NB4 (cell line): ENCODE results near the gene EEF1AKMT2.

Experiments used
- DNase-seq: peaks from one replicate; pipeline ENCODE4 v3.0.0; 2010; ENCODE audit warnings: low read depth
- H3K4me3 ChIP-seq: one replicate; pipeline ENCODE4 v1.5.1; 2011; ENCODE audit warnings: mild to moderate bottlenecking, low read depth, low read length, moderate library complexity
- MYC ChIP-seq: IDR thresholded peaks from 2 replicates; pipeline ENCODE4 v1.6.1; 2011; ENCODE audit warnings: low read depth, low read length
- POLR2A ChIP-seq: IDR thresholded peaks from 2 replicates; pipeline ENCODE4 v1.6.1; 2011; ENCODE audit warnings: mild to moderate bottlenecking; ENCODE audit not compliant: insufficient read length; ENCODE audit errors: extremely low read depth
- TF ChIP-seq, protein P1 (sequence below): IDR thresholded peaks from one replicate; pipeline ENCODE4 v1.5.1; 2012; ENCODE audit warnings: low read depth, low read length
- TF ChIP-seq, protein P2 (sequence below): IDR thresholded peaks from 2 replicates; pipeline ENCODE4 v1.6.1; 2011; ENCODE audit warnings: low read depth, low read length

Gene EEF1AKMT2

DNA sequence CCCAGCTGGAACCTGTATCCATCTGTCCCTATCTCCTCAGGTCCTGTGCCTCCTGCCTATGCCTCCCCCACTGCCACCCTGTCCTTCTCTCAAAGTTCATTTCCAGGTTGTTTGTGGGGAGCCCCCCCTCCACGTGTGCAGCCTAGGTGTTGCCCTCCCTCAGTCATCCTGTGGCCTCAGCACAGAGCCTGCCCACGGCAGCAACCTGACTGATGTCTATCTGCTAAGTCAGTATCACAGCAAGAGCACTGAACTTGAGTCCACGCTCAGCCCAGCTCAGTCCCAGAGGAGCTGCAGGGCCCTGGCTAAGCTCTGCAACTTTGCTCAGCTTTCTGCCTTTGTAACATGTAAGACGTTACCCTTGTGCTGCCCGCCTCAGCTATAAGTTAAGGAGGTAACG is 76.2 kb downstream of the EEF1AKMT2 start:
- H3K4me3 ChIP-seq = no peak overlapping the region
- no peak for DNase-seq
- TF ChIP-seq, protein P1, sequence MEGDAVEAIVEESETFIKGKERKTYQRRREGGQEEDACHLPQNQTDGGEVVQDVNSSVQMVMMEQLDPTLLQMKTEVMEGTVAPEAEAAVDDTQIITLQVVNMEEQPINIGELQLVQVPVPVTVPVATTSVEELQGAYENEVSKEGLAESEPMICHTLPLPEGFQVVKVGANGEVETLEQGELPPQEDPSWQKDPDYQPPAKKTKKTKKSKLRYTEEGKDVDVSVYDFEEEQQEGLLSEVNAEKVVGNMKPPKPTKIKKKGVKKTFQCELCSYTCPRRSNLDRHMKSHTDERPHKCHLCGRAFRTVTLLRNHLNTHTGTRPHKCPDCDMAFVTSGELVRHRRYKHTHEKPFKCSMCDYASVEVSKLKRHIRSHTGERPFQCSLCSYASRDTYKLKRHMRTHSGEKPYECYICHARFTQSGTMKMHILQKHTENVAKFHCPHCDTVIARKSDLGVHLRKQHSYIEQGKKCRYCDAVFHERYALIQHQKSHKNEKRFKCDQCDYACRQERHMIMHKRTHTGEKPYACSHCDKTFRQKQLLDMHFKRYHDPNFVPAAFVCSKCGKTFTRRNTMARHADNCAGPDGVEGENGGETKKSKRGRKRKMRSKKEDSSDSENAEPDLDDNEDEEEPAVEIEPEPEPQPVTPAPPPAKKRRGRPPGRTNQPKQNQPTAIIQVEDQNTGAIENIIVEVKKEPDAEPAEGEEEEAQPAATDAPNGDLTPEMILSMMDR = no peak
- TF ChIP-seq POLR2A = no peak
- TF ChIP-seq, protein P2, sequence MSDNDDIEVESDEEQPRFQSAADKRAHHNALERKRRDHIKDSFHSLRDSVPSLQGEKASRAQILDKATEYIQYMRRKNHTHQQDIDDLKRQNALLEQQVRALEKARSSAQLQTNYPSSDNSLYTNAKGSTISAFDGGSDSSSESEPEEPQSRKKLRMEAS = no peak
- TF ChIP-seq MYC = no peak

DNA sequence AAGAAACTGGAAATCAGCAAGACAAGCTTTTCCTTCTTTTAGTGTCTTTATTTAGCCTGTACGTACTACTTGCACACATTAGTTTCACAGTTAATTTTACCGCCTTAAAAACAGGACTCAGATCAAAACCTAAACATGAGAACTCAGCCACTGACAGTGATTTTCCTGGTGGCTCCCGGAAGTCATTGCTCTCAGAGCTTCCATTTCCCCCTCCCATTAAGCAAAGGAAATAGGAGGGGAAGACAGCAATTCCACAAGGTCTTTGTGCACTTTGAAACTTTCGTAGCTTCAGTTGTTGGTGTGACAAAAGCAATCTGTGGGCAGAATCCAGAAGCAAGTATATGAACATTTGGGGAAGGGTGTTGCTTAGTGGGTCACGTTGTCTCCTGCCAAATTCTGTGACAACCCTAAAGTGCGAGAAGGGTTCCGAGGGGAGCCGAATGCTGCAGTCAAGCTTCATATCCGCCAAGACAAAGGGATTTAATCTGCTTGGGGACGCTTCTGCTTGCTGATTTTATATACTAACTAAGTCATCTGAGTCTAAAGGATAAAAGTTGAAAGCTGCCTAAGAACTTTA is 77.9 kb downstream of the EEF1AKMT2 start:
- no peak for TF ChIP-seq POLR2A
- TF ChIP-seq, protein P1 = no peak
- TF ChIP-seq, protein P2 = no peak
- no peak for TF ChIP-seq MYC
- H3K4me3 ChIP-seq = no peak overlapping the region
- DNase-seq = no peak

DNA sequence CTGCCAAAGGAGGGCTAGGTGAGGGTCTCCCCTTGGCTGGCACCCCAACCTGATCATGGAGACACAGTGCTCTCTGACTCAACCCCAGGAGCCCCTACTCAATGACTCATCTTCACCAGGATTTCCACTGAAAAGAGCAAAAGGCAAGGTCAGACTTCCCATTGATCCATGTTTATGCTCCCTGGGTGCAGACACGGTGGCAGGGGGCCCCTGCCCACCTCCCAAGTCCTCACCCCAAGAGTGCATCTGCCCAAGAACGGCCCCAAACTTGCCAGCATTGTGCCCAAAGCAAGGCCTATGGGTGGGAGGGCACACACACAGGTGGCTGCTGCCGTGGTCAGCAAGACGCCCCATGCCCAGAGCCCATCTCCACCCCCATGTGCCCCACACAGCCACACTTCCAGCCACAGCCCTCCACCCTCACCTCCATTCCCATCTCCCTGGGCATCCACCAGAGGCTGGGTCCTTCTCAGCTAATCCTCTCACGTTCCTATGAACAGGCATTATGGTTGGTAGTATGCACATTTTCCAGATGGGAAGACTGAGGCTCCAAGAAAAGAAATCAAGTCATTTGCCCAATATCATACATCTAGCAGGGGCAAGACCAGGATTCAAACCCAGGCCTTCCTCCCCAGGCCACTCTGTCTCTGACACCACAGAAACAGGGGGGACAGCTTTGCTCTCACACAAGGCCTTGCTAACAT is 78.8 kb downstream of the EEF1AKMT2 start:
- TF ChIP-seq POLR2A = no peak
- TF ChIP-seq, protein P2 = no peak
- no peak for TF ChIP-seq MYC
- TF ChIP-seq, protein P1 = no peak
- no peak for DNase-seq
- H3K4me3 ChIP-seq = no peak overlapping the region

DNA sequence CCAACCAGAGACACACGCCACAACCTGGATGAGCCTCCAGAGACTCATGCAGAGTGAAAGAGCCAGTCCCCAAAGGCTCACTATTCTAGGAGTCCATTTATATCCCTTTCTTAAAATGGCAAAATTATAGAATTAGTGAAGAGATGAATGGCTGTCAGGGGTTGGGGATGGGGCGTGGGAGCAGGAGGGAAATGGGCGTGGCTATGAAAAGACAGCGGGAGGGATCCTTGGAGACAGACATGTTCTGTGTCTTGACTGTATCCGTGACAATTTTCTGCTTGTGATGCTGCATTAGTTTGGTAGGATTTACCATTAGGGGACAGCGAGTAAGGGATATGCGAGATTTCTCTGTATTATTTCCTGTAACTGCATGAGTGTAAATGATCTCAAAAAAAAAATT is 80.5 kb downstream of the EEF1AKMT2 start:
- no peak overlapping the region for H3K4me3 ChIP-seq
- DNase-seq = no peak
- TF ChIP-seq, protein P2 = no peak
- TF ChIP-seq MYC (no peak), POLR2A (no peak)
- TF ChIP-seq, protein P1 = no peak

DNA sequence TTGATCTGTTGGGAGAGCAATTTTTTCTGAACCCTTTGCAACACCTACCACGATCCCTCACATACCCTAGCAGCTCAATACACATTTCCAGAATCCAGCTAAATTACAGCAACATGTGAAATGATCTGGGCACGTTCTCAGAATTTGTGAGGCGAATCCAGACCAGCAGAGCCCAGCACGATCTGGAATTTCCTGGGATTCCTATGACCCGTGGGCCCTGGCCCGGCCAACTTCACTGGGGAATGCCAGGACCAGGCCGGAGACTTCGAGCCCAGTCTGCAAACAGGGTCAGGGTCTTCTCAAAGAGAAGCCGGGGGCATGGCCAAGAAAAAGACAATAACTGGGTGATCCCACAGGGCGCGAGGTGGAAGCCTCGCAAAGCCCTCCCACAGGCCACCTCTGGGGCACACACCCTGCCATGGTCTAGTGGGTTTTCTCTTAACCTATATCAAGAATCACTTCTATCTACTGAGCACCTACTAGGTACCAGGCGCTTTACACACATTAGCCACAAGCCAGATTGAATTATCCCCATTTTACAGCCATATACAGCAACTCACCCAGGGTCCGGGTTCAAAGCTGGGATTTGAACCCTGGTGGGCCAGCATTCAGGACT is 81.3 kb downstream of the EEF1AKMT2 start:
- TF ChIP-seq POLR2A (no peak), MYC (no peak)
- TF ChIP-seq, protein P2 = no peak
- TF ChIP-seq, protein P1 = no peak
- no peak overlapping the region for H3K4me3 ChIP-seq
- no peak for DNase-seq
